Keratinocyte (primary cell): Measurements from ENCODE around the gene CSGALNACT2.

Source experiments
- EZH2 ChIP-seq: IDR thresholded peaks from one replicate; pipeline ENCODE4 v1.6.1; 2012; ENCODE audit warnings: inconsistent platforms, mild to moderate bottlenecking, low read length, moderate library complexity
- TF ChIP-seq, protein P1 (sequence below), 3 experiments: IDR thresholded peaks in 1 of 3; conservative IDR thresholded peaks in 1 of 3; optimal IDR thresholded peaks in 1 of 3; 2 replicates in 2 of 3; 3 replicates in 1 of 3; pipeline versions ENCODE3 to v1.5.1; 2011; ENCODE audit warnings: low read length in 3 of 3, mild to moderate bottlenecking in 3 of 3, moderate library complexity in 2 of 3, control low read depth in 1 of 3, inconsistent platforms in 1 of 3; ENCODE audit not compliant: insufficient read depth in 2 of 3; ENCODE audit errors: extremely low read depth in 1 of 3

GRCh38 chr10:43225787-43226153 is 87.5 kb downstream of the CSGALNACT2 start:
- TF ChIP-seq, protein P1, sequence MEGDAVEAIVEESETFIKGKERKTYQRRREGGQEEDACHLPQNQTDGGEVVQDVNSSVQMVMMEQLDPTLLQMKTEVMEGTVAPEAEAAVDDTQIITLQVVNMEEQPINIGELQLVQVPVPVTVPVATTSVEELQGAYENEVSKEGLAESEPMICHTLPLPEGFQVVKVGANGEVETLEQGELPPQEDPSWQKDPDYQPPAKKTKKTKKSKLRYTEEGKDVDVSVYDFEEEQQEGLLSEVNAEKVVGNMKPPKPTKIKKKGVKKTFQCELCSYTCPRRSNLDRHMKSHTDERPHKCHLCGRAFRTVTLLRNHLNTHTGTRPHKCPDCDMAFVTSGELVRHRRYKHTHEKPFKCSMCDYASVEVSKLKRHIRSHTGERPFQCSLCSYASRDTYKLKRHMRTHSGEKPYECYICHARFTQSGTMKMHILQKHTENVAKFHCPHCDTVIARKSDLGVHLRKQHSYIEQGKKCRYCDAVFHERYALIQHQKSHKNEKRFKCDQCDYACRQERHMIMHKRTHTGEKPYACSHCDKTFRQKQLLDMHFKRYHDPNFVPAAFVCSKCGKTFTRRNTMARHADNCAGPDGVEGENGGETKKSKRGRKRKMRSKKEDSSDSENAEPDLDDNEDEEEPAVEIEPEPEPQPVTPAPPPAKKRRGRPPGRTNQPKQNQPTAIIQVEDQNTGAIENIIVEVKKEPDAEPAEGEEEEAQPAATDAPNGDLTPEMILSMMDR (optimal IDR thresholded peaks at IDR 0.05 in 1 of 3, IDR thresholded peaks at IDR 0.05 in 1 of 3, conservative IDR thresholded peaks at IDR 0.05 in 1 of 3; ENCODE audit: extremely low read depth in 1 of 3, insufficient read depth in 2 of 3, low read length in 3 of 3) = no peak
- no peak for TF ChIP-seq EZH2
